ENCODE results near the gene UBE2O.

Gene UBE2O

DNA sequence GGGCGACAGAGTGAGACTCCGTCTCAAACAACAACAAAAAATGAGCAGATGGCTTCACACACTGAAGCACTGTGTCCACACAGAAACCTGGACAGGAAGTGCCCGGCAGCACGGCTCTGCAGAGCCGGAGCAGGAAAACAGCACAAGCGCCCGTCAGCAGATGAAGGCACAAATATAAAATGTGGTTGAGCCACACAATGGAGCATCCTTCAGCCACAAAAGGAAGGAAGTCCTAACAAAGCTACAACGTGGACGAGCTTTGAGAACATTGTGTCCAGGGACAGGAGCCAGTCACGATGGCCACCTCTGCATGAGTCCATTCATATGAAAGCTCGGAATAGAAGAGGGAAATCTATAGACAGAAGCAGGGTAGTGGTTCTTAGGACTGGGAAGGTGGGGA lies 32.6 kb upstream of the UBE2O start:
- DNase-seq (ENCODE audit: low spot score) = no peak

- no peak for DNase-seq (ENCODE audit: low spot score)
Observed at GRCh38 chr17:76484228-76484725, 31.3 kb upstream of the UBE2O start.

DNA sequence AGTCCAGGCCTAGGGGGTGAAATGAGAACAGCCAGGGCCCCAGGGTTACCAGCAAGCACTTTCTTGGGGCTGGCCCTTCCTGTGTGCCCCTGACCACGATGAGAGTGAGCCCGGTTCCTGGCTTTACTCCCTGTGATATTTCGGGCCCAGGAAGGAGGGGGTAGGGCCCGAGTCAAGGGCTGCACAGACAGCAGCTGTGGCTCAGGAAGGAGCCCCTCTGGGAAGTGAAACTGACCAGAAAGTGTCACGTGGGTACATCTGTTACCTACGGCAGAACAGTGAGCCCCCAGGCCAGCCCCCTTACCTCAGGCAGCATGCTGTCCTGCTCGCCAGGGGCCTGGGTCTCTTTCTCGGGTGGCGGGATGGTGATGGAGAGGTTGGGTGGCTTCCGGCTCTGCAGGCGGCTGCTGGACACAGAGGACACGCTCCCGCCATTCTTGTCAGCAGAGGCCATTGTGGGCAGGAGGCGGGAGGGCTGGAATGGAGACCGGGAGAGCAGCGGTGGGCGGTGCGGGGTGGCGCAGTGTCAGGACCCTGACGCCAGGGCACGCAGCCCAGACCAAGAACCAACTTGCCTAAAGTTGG lies 28.2 kb upstream of the UBE2O start:
- peak; percentile 91 for DNase-seq (ENCODE audit: low spot score)

- peak; percentile 71 for DNase-seq (ENCODE audit: low spot score)
Observed at GRCh38 chr17:76480632-76481031, 27.7 kb upstream of the UBE2O start.

- DNase-seq (ENCODE audit: low spot score) = peak; percentile 43
Observed at GRCh38 chr17:76479515-76480060, 26.6 kb upstream of the UBE2O start.

DNA sequence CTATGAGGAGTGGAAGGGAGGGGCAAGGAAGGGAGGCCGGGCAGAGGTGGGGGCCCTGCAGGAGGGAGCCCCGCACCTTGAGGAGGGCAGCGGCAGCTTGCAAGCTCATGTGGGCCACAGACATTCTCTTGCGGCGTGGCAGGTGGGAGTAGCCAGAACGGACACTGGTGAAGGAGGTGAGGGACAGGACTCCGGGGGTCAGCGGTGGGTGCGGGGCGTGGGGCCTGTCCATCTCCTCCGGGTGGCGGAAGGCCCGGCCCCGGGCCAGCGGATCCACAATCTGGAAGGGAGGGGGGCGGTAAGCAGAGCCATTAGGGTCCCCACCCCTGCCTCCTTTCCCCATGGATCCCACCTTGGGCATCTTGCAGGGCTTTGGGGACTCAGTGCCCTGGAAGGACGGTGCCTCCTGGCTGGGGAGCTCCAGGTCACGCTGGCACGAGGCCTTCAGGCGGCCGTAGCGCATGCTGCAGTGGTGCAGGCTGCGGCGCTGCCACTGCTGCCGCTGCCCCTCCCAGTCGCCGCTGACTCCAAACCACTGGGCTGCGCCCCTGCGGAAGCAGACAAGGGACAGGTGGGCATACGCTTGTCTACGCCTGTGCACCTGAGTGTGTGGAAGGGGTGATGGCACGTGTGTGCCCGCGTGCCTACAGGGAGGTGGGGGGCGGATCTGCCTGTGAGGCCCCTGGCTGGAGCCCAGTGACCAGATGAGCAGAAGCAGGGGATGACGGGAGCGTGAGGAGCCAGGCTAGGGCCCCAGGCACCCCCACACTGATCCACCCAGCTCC lies 26.0 kb upstream of the UBE2O start:
- no peak for DNase-seq (ENCODE audit: low spot score)

- no peak for DNase-seq (ENCODE audit: low spot score)
Observed at GRCh38 chr17:76478097-76478496, 25.1 kb upstream of the UBE2O start.

DNA sequence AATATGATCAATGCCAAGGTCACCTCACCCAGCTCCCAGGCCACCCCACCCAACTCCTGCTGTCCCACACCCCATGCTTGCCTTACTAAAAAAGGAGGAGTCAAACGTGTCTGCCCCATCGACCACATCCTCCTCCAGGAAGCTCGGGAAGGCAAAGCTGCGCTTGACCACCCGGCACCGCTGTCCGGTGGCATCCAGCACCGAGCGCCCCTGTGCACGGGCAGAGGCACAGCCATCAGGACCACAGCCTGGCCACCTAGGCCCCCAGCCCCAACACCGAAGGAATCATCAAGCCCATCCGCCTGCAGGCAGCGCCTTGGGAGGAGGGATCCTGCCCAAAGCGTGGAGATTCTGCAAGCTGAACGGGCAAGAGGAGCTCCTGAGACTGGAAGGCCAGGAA lies 24.6 kb upstream of the UBE2O start:
- no peak for DNase-seq (ENCODE audit: low spot score)

DNA sequence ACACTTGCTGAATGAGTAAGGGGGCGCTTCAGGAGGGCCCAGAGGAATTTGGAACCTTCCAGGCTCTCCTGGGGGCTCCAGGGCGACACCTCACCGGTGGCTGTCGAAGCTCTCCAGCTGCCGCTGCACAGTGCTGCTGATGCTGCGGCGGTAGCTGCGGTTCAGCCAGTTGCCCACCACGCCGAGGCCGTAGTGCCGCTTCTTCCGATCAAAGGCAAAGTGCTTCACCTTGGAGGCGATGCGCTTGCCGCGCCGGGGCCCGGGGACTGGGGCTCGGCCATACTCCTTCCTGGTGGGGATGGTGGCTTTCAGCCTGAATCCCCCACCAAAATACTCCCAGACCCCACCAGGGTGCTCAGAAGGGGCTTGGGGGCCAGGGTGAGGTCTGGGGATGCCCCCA lies 23.8 kb upstream of the UBE2O start:
- no peak for DNase-seq (ENCODE audit: low spot score)

- no peak for DNase-seq (ENCODE audit: low spot score)
Observed at GRCh38 chr17:76475302-76475701, 22.4 kb upstream of the UBE2O start.

GRCh38 chr17:76474894-76475293 lies 21.9 kb upstream of the UBE2O start:
- no peak for DNase-seq (ENCODE audit: low spot score)

DNA sequence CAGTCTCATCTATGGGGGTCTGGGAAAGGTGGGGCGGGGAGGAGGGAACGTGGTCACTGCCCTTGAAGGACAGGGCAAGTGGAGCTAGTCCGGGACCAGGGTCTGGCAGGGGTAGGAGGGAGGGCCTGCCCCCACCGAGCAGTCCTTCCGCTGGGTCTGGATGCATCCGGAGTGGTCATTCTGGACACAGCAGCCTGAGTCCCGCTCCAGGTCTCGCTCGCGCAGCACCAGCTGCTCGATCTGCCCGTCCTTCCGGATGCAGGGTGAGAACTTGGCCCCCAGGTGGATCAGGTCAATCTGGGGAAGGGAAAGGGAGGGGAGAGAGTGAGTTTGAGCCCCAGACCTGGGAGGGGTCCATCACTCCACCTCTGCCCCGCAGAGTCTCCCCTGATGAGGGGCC lies 21.3 kb upstream of the UBE2O start:
- no peak for DNase-seq (ENCODE audit: low spot score)

DNA sequence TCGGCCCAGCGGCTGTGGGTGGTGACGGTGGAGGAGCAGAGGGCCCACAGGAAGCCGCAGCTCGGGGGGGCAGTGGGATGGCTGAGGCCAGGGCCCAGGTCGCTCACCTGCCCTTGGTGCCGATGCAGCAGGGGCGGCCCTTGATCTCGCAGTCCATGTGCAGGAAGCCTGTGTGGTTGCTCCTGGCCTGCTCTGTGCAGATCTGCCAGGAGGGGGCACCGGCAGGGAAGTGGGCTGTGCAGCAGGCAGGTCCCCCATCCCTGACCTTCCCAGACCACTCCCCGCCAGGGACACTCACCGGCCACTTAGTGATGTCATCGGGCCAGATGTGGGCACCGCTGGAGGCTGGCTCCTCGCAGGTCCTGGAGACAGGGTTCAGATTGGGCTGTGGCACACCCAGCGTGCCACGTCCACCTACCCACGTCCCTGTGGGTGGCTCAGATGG lies 20.6 kb upstream of the UBE2O start:
- DNase-seq (ENCODE audit: low spot score) = peak; percentile 50

GRCh38 chr17:76472726-76473125 lies 19.8 kb upstream of the UBE2O start:
- no peak for DNase-seq (ENCODE audit: low spot score)

GRCh38 chr17:76472258-76472645 lies 19.3 kb upstream of the UBE2O start:
- DNase-seq (ENCODE audit: low spot score) = no peak

- DNase-seq (ENCODE audit: low spot score) = no peak
Observed at GRCh38 chr17:76471498-76472257, 18.7 kb upstream of the UBE2O start.

DNA sequence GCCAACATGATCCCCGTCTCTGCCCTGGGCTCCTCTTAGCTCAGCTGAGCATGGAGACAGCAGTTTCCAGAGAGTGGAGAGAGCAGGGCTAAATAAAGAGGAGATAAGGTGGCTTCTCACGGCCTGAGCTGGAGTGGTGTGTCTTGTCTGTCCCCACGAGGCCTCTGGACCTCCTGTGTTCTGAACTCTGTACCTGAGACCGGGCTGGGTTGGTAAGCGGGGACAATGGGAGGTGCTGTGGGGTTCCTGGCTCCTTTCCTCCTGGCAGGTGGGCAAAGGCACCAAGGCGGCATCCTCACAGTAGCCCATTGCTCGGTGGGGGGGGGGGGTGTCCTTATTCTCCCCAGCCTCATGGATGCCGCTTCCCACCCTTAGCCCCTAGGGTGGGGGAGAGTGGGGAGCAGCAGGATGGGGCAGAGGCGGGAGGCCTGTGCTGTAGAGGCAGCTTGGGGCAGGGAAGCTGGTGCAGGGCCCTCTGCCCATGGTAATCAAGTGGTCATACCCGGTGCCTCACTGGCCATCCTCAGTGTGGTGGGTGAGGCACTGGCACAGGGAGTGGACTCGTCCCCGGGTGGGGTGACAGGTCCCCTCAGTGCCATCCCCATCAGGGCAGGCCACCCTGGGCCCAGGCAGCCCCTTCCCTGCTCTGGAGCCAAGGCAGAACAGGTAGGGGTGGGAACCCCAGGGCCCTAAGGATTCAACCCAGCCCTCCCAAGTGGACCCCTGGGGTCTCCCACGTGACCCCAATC lies 17.2 kb upstream of the UBE2O start:
- DNase-seq (ENCODE audit: low spot score) = no peak

- DNase-seq (ENCODE audit: low spot score) = no peak
Observed at GRCh38 chr17:76469076-76469990, 16.4 kb upstream of the UBE2O start.

GRCh38 chr17:76468634-76469010 lies 15.7 kb upstream of the UBE2O start:
- no peak for DNase-seq (ENCODE audit: low spot score)

GRCh38 chr17:76467809-76468633 lies 15.1 kb upstream of the UBE2O start:
- DNase-seq (ENCODE audit: low spot score) = no peak

Data from NAMALWA (cell line).